HepG2 (cell line): Measurements from ENCODE around the gene GRAMD2A. TPM values are rescaled to one million over a fixed set of nuclear protein-coding genes. Genes with fewer than 3 reads are reported as not detected.

Experiments
- NBN ChIP-seq: fragments of 450-650 bp; conservative IDR thresholded peaks from 2 replicates; pipeline ENCODE4 v1.6.1; 2017
- NONO ChIP-seq, 2 experiments: fragments of 450-650 bp in 1 of 2; sonication (generic) in 1 of 2; formaldehyde crosslinking in 1 of 2; IDR thresholded peaks in 1 of 2; conservative IDR thresholded peaks in 1 of 2; 2 replicates each; pipeline versions ENCODE4 v1.6.1 to v1.8.0; 2017 to 2022; ENCODE audit warnings: mild to moderate bottlenecking in 1 of 2, missing genetic modification reagents in 1 of 2, moderate library complexity in 1 of 2
- RCOR2 ChIP-seq: IDR thresholded peaks from 2 replicates; pipeline ENCODE4 v1.6.1; 2016; ENCODE audit warnings: missing biosample characterization, missing genetic modification reagents
- SOX13 ChIP-seq, 3 experiments: fragments of 450-650 bp in 1 of 3; sonication (generic) in 1 of 3; formaldehyde crosslinking in 1 of 3; IDR thresholded peaks in 2 of 3; conservative IDR thresholded peaks in 1 of 3; 2 replicates each; pipeline versions ENCODE4 v1.5.0 to v1.6.1; 2016 to 2020; ENCODE audit warnings: antibody characterized with exemption in 1 of 3, mild to moderate bottlenecking in 1 of 3, missing compliant biosample characterization in 1 of 3, missing genetic modification reagents in 1 of 3, moderate library complexity in 1 of 3
- SRF ChIP-seq: IDR thresholded peaks from 2 replicates; pipeline ENCODE4 v1.6.1; 2011; ENCODE audit warnings: mild to moderate bottlenecking, low read depth, low read length, moderate library complexity
- ZKSCAN1 ChIP-seq: fragments of 150-350 bp; IDR thresholded peaks from 2 replicates; pipeline ENCODE4 v1.6.1; 2014; ENCODE audit warnings: low read length
- ZNF121 ChIP-seq: sonication (generic); formaldehyde crosslinking; IDR thresholded peaks from 2 replicates; pipeline ENCODE4 v1.5.0; 2020; ENCODE audit warnings: mild to moderate bottlenecking, missing genetic modification reagents
- ZNF615 ChIP-seq: sonication (generic); formaldehyde crosslinking; IDR thresholded peaks from 2 replicates; pipeline ENCODE4 v1.5.0; 2020; ENCODE audit warnings: mild to moderate bottlenecking, missing genetic modification reagents, borderline replicate concordance
- polyA plus RNA-seq, 8 experiments: library from polyadenylated mRNA; depleted of rRNA in 3 of 8; stranded (reverse) in 7 of 8; unstranded in 1 of 8; fragments of >200 nt; fragmentation: Illumina TruSeq in 4 of 8; extraction: Trizol in 4 of 8; gene quantifications; 2 replicates each; pipeline versions ENCODE4 v1.2.1 to v1.2.3, GENCODE V29; 2011 to 2016; ENCODE audit warnings: low read depth in 4 of 8, missing spikeins in 1 of 8, mixed read lengths in 1 of 8; ENCODE audit not compliant: insufficient read depth in 1 of 8
- total RNA-seq, 5 experiments: library from RNA; depleted of rRNA; stranded (reverse); fragments of >200 nt; fragmentation: Illumina TruSeq; extraction: Trizol; gene quantifications; 2 replicates each; pipeline ENCODE4 v1.2.3, GENCODE V29; 2016; ENCODE audit warnings: low read depth in 1 of 5
- TF ChIP-seq, protein P1 (sequence below): sonication (generic); formaldehyde crosslinking; IDR thresholded peaks from 2 replicates; pipeline ENCODE4 v1.8.1; 2023; ENCODE audit warnings: mild to moderate bottlenecking, missing genetic modification reagents
- TF ChIP-seq, protein P2 (sequence below): sonication (generic); formaldehyde crosslinking; IDR thresholded peaks from 2 replicates; pipeline ENCODE4 v1.5.0; 2020; ENCODE audit warnings: mild to moderate bottlenecking, missing genetic modification reagents, borderline replicate concordance
- TF ChIP-seq, protein P3 (sequence below): sonication (generic); formaldehyde crosslinking; IDR thresholded peaks from 2 replicates; pipeline ENCODE4 v1.4.0; 2020; ENCODE audit warnings: missing genetic modification reagents, borderline replicate concordance
- TF ChIP-seq, protein P4 (sequence below): IDR thresholded peaks from 2 replicates; pipeline ENCODE4 v1.6.1; 2016; ENCODE audit warnings: mild to moderate bottlenecking
- TF ChIP-seq, protein P5 (sequence below): IDR thresholded peaks from 2 replicates; pipeline ENCODE4 v1.6.1; 2016; ENCODE audit warnings: low read depth

The GRAMD2A gene
- total and polyA plus RNA-seq, 2 of the 13 experiments (the other 11 are each of a cell fraction or from before 2014, with no cell fraction given) = 0.04 TPM; not detected in 1

DNA sequence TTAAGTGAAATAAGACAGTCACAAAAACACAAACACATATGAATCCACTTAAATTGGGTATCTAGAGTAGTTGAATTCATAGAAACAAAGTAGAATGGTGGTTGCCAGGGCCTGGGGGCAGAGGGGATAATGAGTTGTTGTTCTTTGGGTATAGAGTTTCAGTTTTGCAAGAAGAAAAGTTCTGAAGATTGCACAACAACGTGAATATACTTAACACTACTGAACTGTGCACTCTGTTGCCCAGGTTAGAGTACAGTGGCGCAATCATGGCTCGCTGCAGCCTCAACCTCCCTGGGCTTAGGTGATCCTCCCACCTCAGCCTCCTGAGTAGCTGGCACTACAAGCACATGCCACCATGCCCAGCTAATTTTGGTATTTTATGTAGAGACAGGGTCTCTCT is 14.9 kb downstream of the GRAMD2A start (continued):
- TF ChIP-seq SOX13 (IDR thresholded peaks at IDR 0.05) = peak; percentile 71; the same call in 1 of the 2 replicates
- peak in 1 of 2 experiments; percentile 90; a peak in 2 of 4 replicates for TF ChIP-seq SOX13 (CRISPR knock-in tag; conservative IDR thresholded peaks at IDR 0.05 in 1 of 2, IDR thresholded peaks at IDR 0.05 in 1 of 2)
- TF ChIP-seq, protein P1, sequence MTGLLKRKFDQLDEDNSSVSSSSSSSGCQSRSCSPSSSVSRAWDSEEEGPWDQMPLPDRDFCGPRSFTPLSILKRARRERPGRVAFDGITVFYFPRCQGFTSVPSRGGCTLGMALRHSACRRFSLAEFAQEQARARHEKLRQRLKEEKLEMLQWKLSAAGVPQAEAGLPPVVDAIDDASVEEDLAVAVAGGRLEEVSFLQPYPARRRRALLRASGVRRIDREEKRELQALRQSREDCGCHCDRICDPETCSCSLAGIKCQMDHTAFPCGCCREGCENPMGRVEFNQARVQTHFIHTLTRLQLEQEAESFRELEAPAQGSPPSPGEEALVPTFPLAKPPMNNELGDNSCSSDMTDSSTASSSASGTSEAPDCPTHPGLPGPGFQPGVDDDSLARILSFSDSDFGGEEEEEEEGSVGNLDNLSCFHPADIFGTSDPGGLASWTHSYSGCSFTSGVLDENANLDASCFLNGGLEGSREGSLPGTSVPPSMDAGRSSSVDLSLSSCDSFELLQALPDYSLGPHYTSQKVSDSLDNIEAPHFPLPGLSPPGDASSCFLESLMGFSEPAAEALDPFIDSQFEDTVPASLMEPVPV (CRISPR knock-in tag) = no peak
- no peak for TF ChIP-seq NBN
- TF ChIP-seq ZKSCAN1 = no peak
- TF ChIP-seq ZNF121 = peak; percentile 65; the same call in 1 of the 2 replicates
- TF ChIP-seq, protein P2, sequence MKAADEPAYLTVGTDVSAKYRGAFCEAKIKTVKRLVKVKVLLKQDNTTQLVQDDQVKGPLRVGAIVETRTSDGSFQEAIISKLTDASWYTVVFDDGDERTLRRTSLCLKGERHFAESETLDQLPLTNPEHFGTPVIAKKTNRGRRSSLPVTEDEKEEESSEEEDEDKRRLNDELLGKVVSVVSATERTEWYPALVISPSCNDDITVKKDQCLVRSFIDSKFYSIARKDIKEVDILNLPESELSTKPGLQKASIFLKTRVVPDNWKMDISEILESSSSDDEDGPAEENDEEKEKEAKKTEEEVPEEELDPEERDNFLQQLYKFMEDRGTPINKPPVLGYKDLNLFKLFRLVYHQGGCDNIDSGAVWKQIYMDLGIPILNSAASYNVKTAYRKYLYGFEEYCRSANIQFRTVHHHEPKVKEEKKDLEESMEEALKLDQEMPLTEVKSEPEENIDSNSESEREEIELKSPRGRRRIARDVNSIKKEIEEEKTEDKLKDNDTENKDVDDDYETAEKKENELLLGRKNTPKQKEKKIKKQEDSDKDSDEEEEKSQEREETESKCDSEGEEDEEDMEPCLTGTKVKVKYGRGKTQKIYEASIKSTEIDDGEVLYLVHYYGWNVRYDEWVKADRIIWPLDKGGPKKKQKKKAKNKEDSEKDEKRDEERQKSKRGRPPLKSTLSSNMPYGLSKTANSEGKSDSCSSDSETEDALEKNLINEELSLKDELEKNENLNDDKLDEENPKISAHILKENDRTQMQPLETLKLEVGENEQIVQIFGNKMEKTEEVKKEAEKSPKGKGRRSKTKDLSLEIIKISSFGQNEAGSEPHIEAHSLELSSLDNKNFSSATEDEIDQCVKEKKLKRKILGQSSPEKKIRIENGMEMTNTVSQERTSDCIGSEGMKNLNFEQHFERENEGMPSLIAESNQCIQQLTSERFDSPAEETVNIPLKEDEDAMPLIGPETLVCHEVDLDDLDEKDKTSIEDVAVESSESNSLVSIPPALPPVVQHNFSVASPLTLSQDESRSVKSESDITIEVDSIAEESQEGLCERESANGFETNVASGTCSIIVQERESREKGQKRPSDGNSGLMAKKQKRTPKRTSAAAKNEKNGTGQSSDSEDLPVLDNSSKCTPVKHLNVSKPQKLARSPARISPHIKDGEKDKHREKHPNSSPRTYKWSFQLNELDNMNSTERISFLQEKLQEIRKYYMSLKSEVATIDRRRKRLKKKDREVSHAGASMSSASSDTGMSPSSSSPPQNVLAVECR = peak; percentile 59; the same call in 1 of the 2 replicates
- TF ChIP-seq, protein P3, sequence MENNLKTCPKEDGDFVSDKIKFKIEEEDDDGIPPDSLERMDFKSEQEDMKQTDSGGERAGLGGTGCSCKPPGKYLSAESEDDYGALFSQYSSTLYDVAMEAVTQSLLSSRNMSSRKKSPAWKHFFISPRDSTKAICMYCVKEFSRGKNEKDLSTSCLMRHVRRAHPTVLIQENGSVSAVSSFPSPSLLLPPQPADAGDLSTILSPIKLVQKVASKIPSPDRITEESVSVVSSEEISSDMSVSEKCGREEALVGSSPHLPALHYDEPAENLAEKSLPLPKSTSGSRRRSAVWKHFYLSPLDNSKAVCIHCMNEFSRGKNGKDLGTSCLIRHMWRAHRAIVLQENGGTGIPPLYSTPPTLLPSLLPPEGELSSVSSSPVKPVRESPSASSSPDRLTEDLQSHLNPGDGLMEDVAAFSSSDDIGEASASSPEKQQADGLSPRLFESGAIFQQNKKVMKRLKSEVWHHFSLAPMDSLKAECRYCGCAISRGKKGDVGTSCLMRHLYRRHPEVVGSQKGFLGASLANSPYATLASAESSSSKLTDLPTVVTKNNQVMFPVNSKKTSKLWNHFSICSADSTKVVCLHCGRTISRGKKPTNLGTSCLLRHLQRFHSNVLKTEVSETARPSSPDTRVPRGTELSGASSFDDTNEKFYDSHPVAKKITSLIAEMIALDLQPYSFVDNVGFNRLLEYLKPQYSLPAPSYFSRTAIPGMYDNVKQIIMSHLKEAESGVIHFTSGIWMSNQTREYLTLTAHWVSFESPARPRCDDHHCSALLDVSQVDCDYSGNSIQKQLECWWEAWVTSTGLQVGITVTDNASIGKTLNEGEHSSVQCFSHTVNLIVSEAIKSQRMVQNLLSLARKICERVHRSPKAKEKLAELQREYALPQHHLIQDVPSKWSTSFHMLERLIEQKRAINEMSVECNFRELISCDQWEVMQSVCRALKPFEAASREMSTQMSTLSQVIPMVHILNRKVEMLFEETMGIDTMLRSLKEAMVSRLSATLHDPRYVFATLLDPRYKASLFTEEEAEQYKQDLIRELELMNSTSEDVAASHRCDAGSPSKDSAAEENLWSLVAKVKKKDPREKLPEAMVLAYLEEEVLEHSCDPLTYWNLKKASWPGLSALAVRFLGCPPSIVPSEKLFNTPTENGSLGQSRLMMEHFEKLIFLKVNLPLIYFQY (CRISPR knock-in tag) = 0 out of 2 replicates have a peak, but pooled peaks have one; percentile 48
- TF ChIP-seq, protein P4, sequence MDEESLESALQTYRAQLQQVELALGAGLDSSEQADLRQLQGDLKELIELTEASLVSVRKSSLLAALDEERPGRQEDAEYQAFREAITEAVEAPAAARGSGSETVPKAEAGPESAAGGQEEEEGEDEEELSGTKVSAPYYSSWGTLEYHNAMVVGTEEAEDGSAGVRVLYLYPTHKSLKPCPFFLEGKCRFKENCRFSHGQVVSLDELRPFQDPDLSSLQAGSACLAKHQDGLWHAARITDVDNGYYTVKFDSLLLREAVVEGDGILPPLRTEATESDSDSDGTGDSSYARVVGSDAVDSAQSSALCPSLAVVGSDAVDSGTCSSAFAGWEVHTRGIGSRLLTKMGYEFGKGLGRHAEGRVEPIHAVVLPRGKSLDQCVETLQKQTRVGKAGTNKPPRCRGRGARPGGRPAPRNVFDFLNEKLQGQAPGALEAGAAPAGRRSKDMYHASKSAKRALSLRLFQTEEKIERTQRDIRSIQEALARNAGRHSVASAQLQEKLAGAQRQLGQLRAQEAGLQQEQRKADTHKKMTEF (CRISPR knock-in tag) = peak; percentile 85
- no peak for TF ChIP-seq NONO (IDR thresholded peaks at IDR 0.05)
- peak; percentile 65; the same call in 1 of the 2 replicates for TF ChIP-seq NONO (CRISPR knock-in tag; conservative IDR thresholded peaks at IDR 0.05)
- peak; percentile 98 for TF ChIP-seq RCOR2 (CRISPR knock-in tag)
- TF ChIP-seq ZNF615 (CRISPR knock-in tag) = no peak
- no peak for TF ChIP-seq SRF
- TF ChIP-seq, protein P5, sequence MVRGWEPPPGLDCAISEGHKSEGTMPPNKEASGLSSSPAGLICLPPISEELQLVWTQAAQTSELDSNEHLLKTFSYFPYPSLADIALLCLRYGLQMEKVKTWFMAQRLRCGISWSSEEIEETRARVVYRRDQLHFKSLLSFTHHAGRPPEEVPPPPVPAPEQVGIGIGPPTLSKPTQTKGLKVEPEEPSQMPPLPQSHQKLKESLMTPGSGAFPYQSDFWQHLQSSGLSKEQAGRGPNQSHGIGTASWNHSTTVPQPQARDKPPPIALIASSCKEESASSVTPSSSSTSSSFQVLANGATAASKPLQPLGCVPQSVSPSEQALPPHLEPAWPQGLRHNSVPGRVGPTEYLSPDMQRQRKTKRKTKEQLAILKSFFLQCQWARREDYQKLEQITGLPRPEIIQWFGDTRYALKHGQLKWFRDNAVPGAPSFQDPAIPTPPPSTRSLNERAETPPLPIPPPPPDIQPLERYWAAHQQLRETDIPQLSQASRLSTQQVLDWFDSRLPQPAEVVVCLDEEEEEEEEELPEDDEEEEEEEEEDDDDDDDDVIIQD (CRISPR knock-in tag) = peak; percentile 72; the same call in 1 of the 2 replicates
